Peyer's patch (tissue), 4 donors: ENCODE results near the gene NLGN1.

ENCODE experiments used
- POLR2A ChIP-seq, 2 donors: fragments of 450-650 bp; IDR thresholded peaks; one replicate each; pipeline ENCODE4 v1.5.1; 2017; ENCODE audit warnings: antibody characterized with exemption in 2 of 2, mild to moderate bottlenecking in 2 of 2, moderate library complexity in 2 of 2
- TF ChIP-seq, protein P1 (sequence below), 6 experiments: fragments of 450-650 bp in 4 of 6; fragments of 200-600 bp in 2 of 6; sonication (generic) in 1 of 6; IDR thresholded peaks; one replicate each; pipeline ENCODE4 v1.5.1; 2017 to 2019; ENCODE audit warnings: antibody characterized with exemption in 6 of 6, mild to moderate bottlenecking in 3 of 6, moderate library complexity in 1 of 6

DNA sequence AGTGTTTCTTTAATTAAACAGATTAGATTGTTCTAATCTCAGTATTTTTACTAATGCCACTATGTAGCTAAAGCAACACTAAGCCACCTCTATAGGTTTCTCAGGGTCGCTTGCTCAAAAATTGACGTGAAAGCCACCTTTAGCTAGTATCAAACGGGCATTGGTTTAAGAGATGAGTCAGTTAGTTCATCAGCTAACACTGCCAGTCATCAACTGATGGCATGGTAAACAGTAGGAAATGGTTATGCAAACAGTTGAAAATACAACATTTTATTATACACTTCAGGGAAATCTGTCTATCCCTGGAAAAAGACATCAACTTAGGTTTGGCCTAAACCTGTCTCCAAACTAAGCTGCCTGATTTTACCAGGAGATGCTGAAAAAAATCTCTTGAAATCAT lies 879.3 kb downstream of the NLGN1 start:
- TF ChIP-seq, protein P1, sequence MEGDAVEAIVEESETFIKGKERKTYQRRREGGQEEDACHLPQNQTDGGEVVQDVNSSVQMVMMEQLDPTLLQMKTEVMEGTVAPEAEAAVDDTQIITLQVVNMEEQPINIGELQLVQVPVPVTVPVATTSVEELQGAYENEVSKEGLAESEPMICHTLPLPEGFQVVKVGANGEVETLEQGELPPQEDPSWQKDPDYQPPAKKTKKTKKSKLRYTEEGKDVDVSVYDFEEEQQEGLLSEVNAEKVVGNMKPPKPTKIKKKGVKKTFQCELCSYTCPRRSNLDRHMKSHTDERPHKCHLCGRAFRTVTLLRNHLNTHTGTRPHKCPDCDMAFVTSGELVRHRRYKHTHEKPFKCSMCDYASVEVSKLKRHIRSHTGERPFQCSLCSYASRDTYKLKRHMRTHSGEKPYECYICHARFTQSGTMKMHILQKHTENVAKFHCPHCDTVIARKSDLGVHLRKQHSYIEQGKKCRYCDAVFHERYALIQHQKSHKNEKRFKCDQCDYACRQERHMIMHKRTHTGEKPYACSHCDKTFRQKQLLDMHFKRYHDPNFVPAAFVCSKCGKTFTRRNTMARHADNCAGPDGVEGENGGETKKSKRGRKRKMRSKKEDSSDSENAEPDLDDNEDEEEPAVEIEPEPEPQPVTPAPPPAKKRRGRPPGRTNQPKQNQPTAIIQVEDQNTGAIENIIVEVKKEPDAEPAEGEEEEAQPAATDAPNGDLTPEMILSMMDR (IDR thresholded peaks at IDR 0.05) = no peak
- no peak for TF ChIP-seq POLR2A (IDR thresholded peaks at IDR 0.05)
